DMS 273 treated with DMSO at 0.1 percent for 48 hours (cell line): ENCODE results near the gene WDR91.
A peak's percentile ranks its signal among the peaks of the same experiment; 100 is the strongest.

Experiments used
- DNase-seq: peaks from one replicate; lab custom pipeline; 2025; lab: John Stamatoyannopoulos, UW

The WDR91 gene

GRCh38 chr7:135233570-135233969 is 22.2 kb upstream of the WDR91 start, which contains the start of gene STRA8:
TSS of gene STRA8 (plus strand) at chr7:135233838. CDS start at chr7:135240525, 6,687 bp downstream.
- DNase-seq, result no peak

GRCh38 chr7:135232720-135233119 is 21.4 kb upstream of the WDR91 start:
- no peak for DNase-seq

- no peak for DNase-seq
These were observed 20.8 kb upstream of the WDR91 start for GRCh38 chr7:135232087-135232486.

- no peak for DNase-seq
These were observed 20.4 kb upstream of the WDR91 start for GRCh38 chr7:135231686-135232085.

- DNase-seq, result no peak
These were observed 12.7 kb upstream of the WDR91 start for GRCh38 chr7:135224027-135224426.

- DNase-seq, result no peak
These were observed 6.6 kb upstream of the WDR91 start for GRCh38 chr7:135217645-135218509.

GRCh38 chr7:135215698-135216097 is 4.4 kb upstream of the WDR91 start:
- DNase-seq, result no peak

GRCh38 chr7:135215180-135215579 is 3.9 kb upstream of the WDR91 start:
- DNase-seq, result no peak

GRCh38 chr7:135213831-135214230 is 2.5 kb upstream of the WDR91 start:
- DNase-seq, result no peak

GRCh38 chr7:135211946-135212685 is 790 bp upstream of the WDR91 start:
- DNase-seq, result peak; percentile 14

GRCh38 chr7:135210888-135211178 is 493 bp downstream of the WDR91 start:
- DNase-seq, result no peak

- no peak for DNase-seq
These were observed 2.0 kb downstream of the WDR91 start for GRCh38 chr7:135209225-135209834.

- no peak for DNase-seq
These were observed 3.1 kb downstream of the WDR91 start for GRCh38 chr7:135208102-135208793.

- DNase-seq, result no peak
These were observed 3.8 kb downstream of the WDR91 start for GRCh38 chr7:135207406-135208101.

- no peak for DNase-seq
These were observed 4.4 kb downstream of the WDR91 start for GRCh38 chr7:135206941-135207391.

- DNase-seq, result no peak
These were observed 5.5 kb downstream of the WDR91 start for GRCh38 chr7:135205850-135206249.

- no peak for DNase-seq
These were observed 6.5 kb downstream of the WDR91 start for GRCh38 chr7:135204876-135205275.

- no peak for DNase-seq
These were observed 7.0 kb downstream of the WDR91 start for GRCh38 chr7:135204341-135204749.

- DNase-seq, result no peak
These were observed 10.0 kb downstream of the WDR91 start for GRCh38 chr7:135201350-135201749.

GRCh38 chr7:135200821-135201331 is 10.4 kb downstream of the WDR91 start:
- no peak for DNase-seq

- no peak for DNase-seq
These were observed 11.9 kb downstream of the WDR91 start for GRCh38 chr7:135199439-135199838.
